HT1080 (cell line): ENCODE results near the gene IL21R. TPM values are rescaled to one million over a fixed set of nuclear protein-coding genes. Genes with fewer than 3 reads are reported as not detected.

ENCODE experiments used
- DNase-seq: peaks from one replicate; pipeline ENCODE4 v3.0.0-alpha.2; 2015; ENCODE audit warnings: low read depth
- total RNA-seq: library from RNA; depleted of rRNA; stranded (reverse); fragments of >200 nt; shearing (Covaris generic); gene quantifications from 2 replicates; pipeline ENCODE4 v1.2.3, GENCODE V29; 2014

The IL21R gene
- total RNA-seq, 1 experiment from 2014 or later = 0.80 TPM

DNA sequence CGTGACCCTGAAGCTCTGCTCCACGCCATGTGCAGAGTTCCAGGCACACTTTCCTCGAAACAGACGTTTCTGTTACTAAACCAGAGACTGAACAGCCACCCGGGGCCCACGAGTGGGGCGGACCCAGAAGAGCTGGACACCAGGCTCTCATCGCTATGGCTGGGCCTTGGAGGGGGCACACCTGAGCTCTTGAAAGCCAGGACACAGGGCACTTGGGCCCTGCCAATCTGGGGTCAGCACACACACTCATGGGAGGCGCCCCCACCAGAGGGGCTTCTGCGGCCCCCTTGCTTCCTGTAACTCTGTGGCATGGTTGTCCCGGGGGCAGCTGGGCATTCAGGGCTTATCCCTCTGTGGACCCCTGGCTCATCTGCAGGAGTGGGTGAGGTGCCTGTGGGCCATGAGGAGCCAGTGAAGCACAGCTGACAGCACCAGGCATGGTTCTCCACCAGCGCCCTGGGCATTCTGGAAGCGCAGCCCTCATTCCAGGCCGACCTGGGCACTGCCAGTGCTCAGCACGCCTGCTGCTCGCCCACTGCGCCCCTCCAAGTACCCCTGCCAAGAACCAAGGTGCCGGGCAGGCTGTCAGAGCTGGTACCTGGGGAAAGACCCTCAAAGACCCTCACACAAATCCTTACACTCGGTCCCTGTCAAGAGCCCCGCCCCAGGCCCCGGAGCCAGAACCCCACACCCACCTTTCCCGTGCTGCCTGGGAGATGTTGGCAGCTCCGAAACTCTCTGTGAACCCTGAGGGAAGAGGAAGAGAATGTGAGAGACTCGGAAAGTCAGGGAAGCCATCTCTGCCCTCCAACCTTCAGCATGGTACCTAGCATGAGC, 61.1 kb downstream of the IL21R start:
- DNase-seq = no peak

DNA sequence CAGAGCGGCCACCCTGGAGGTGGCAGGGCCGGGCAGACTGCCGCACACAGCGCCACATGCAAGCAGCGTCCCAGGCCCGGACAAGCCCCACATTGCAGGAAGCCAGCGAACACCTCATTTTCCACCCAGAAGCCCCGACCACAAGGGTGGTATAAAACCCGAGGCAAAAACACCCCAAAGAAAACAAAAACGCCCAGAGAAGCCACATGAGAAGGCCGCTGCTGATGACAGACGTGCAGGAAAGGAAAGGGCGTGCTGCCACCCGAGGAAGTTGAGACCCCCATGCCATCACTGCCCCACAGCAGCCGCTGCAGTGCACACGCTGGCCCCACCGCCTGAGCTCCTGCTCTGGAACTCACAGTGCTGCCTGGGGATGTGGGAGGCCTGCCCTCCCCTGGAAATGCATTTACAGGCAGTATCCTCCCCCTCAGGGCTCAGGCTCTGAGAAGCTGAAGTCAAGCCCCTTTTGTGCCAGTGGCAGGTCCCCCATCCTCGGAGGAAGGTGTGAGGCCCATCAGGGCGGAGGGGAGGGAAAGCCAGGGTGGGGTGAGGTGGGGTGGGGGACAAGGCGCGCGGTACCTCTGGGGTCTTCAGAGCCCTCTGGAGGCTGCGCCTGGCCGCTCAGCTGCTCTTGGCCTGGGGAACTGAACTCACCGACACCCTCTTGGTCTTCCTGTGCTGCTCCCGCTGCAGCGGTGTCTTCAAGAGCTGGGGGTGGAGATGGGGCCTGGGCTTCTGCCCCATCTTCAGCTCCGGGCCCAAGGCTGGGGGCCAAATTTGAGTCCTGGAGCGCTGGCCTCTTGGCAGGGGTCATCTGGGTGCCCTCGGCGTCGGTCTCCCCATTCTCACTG, 62.0 kb downstream of the IL21R start:
- DNase-seq = no peak

DNA sequence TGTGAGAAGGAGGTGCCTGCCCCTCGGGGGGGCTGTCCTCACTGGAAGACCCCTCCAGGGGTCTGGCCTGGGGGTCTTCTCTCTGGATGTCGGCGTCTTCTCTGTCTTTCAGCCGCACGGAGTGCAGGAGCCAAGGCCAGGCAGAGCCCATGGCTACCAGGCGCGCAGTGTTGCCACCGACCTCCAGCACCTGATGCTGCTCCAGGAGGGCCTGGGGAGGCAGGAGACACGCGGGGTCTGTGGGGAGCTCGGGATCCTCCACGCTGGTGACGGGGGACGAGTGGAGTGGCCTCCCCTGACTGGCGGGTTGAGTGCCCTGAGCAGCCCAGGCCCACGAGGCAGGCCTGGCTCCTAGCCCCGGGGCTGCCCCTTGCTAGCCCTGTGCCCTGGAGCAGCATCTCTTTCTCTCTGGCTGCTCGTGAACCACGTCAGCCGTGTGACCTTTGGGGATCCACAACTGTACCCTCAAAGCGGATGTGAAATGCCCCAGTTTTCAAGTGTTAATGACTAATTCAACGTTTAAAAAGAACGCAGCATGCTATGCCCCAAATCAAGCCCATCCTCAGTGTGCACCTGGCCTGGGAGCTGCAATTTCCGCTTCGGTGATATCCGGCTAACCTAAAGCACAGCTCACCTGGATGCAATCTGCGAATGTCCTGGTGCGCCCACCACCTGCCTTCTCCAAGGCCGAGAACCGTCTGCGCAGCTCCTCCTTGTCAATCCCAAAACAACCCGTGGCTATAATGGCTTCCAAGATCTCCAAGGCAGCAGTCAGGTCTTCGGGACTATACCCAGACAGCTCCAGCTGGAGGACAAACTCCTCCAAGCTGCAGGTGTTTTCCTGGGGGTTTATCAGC, 62.9 kb downstream of the IL21R start:
- no peak for DNase-seq

- DNase-seq = no peak
These were observed 63.5 kb downstream of the IL21R start for GRCh38 chr16:27465483-27465879.

DNA sequence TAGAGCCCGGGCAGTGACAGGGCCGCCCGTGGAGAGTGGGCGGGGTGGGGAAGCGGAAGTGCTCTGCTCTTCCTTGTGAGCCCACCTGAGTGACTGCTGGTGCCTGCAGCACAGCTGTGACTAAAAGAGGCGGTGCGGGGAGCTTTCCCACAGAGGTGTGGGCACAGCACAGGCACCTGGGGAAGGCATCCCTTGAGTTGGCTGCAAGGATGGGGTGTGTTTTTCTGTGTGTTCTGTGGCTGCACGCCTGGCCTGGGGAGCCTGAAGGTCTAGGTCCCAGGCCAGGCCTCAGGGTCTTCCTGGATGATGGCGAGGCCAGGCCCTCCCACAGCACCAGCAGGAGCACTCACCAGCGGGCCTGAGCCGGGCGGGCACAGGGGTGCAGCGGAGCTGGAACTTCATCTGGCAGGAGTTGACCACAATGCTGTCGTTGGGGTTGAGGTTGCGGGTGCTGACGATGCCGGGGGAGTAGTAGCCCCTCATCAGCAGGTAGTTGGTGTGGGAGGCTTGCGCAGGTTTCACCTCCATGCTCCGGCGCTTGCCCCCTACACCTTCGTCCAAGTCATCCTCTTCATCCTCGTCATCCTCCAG, 67.1 kb downstream of the IL21R start:
- DNase-seq = no peak

GRCh38 chr16:27470567-27471431, 68.8 kb downstream of the IL21R start:
- DNase-seq = peak; percentile 37

- no peak for DNase-seq
These were observed 69.7 kb downstream of the IL21R start for GRCh38 chr16:27471661-27472060.

GRCh38 chr16:27472091-27473020, 70.4 kb downstream of the IL21R start:
- no peak for DNase-seq

GRCh38 chr16:27473101-27473900, 71.3 kb downstream of the IL21R start:
- DNase-seq = no peak

DNA sequence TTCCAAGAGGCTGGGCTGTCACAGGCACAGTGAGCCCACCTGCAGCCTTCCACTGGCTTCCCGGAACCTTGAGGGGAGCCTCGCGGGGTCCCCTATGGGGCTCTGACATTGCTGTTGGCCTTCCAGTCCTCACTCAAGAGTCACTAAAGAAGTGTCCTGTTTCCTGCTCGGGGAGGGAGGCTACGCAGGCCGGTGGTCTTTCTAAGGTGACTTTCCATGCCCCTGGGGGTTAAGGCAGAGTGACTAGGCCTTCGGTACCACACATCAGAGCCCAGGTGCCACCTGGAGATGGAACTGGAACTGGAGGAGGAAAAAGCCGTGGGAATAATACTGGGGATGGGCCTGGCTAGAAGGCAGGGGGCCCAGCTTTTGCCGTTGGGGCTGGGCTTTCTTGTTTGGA, 72.1 kb downstream of the IL21R start:
- no peak for DNase-seq

DNA sequence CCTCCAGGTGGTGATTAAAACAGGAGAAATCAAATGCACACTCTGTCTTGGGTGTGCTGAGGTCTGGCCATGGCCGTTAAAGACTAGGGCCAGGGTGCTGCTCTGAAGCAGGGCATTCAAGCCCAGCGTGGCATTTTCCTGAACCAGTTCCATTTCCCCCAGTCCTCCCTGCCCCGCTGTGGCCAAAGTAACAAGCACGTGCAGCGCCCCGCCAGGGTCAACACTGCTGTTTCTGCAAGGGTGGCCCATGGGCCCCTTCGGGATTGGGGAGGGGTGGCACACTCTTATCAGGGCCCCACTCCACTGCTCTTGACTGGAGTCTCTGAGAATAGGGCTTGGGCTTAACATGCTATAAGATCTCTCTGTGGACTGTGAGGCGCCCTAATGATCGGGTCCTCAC, 72.9 kb downstream of the IL21R start:
- no peak for DNase-seq

DNA sequence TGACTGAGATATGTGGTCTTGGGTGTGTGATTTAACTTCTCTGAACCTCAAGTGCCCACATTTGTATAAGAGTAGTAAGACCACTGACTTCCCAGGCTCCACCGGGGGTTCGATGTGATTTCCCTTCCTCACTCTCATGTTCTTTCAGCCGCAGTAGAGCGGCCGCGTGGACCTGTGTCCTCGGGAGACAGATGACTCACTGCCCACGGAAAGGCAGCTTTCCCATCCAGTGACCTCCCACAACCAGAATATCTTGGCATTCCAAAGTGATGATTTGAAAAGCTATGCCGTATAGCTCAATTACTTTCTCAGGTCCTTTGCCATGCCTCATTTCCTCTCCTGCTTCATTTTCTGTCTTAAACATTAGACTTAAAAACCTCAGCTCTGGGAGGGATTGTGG, 73.6 kb downstream of the IL21R start:
- DNase-seq = peak; percentile 90

- DNase-seq = no peak
These were observed 74.3 kb downstream of the IL21R start for GRCh38 chr16:27476240-27476639.

DNA sequence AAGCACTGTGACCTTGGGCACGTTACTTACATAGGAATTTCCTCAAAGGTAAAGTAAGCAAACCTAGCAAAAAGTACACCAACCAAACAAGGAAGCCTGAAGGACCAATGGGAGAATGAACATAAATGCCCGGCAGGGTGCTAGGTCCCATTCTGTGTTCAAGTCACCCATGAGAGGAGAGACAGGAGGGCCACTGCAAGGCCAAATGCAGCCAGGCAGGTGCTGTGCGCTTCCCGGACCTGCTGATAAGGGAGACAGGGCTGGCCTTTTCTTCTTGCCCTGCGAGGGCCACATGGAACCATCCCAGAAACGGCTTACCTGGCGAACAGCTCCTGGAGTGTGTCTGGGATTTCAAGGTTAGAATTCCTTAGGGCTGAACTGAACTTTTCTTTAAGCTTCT, 78.8 kb downstream of the IL21R start:
- no peak for DNase-seq

GRCh38 chr16:27481282-27481934, 79.4 kb downstream of the IL21R start:
- no peak for DNase-seq

GRCh38 chr16:27482397-27483087, 80.6 kb downstream of the IL21R start:
- DNase-seq = no peak

DNA sequence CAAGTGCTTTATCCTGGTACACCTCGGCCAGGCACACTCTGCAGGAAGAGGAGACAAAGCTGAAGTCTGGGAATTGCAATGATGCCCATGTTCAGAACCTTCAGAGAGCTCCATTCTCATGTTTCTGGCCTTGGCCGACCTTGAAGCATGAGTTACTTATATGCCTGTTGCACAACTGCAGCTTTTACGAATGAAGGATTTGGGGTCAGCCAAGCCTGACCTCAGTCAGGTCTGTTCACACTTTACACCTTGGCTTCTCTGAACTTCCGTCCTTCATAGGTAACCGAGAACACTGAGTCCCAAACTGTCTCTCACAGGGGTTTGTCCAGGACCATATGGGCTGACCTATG, 81.1 kb downstream of the IL21R start:
- no peak for DNase-seq
